Measurements from ENCODE around the gene C11orf52.

Gene C11orf52

DNA sequence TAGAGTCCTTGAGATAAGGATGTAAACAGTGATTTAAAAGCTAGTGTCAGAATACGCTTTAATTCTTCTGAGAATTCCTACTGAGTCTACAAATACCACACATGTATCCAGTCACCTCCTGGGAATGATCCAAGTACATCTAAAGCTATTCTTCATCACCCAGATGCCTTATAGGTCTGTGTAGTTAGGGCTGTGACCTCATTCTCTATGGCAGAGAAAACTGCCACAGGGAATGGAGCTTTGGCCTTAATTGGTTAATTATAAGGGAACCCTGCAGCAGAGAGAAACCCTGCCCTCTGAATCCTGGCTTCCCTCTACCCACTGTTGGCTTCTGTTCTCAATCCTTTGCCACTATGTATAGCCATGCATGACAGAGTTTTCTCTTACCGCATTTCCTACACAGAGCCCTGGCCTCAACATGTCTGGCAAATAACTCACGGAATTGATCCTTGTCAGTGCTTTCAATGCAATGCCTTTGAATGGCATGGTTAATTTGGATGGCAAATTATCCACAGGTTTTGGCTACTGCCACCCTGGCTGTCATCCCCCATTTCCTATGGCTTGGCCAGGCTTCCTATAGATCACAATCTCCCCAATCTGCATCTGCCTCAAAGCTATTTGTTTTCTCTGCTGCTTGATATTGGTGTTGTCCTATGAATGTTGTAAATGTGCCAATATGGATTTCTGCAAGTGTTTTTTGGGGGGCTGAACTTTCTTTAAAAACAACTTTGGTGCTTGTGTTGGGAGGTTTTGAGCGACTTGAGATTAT lies 21.3 kb downstream of the C11orf52 start:
- no peak for DNase-seq (ENCODE audit: low read depth)

- no peak for DNase-seq (ENCODE audit: low read depth)
Observed at GRCh38 chr11:111941963-111942362, 23.2 kb downstream of the C11orf52 start.

DNA sequence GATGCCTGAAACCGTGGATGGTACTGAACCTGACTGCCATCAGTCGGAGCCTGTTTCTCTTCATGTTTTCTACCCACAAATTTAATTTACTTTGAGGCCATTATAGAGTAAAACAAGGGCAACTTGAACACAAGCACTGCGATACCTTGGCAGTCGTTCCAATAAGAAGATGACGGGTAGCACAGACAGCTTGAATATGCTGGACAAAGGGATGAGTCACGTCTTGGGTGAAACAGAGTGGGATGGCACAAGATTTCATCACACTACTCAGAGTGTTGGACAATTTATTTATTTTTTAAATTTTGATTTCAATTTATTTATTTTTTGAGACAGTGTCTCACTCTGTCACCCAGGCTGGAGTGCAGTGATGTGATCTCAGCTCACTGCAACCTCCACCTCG lies 24.1 kb downstream of the C11orf52 start:
- DNase-seq (ENCODE audit: low read depth), result no peak

DNA sequence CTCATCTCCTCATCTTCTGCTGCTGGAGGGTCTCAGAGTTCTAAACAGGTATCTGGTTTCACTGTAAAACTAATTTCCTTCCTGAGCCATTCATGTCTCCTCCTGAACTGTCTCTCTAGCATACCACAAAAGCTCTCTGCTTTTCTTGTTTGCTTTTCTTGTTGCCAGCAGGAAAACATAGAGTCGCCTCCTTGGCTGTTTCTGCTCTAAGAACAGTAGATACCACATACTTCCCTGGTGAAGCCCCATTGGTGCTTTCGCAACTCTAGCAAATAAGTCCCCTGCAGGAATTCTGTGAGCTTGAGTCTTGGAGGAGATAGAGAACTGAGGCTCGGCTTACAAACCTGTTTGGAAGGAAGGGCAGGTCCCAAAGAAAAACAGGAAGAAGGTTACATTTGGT lies 25.4 kb downstream of the C11orf52 start:
- DNase-seq (ENCODE audit: low read depth), result no peak

DNA sequence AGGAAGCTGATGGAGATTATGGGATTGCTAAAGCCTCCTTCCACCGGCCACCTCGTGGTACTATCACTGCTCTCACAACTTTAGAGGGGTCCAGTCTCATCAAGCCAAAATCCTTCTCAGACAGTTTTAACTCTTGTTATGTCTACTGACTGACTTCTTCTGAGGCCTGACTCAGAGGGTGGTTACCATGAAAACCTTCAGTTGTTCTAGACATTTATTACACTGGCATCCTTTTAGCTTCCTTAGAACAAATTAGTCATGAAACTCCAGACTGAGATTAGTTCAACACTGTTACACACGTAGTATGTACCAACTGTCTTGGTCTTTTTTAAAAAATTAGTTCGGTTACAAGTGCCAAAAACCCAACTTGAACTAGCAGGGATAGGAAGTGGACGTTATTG lies 25.9 kb downstream of the C11orf52 start:
- no peak for DNase-seq (ENCODE audit: low read depth)

DNA sequence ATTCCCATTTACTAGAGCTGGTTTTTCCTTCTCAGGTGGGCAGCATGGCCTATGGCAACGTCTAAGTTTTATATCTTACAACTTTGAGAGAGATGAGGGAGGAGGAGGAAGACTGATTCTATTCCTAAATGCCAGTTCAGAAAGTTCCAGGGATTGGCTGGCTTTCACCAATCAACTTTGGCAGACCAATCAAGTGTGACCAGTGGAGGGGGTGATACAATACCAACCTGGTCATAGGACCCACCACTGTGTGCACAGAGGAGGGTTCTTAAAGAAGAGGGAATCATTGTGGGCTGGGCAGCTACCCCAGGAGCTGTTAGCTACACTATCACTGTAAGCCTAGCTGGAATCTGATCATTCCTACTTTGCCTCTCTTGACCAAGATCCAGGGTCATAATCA lies 26.5 kb downstream of the C11orf52 start:
- no peak for DNase-seq (ENCODE audit: low read depth)

- no peak for DNase-seq (ENCODE audit: low read depth)
Observed at GRCh38 chr11:111946499-111946898, 27.8 kb downstream of the C11orf52 start.

GRCh38 chr11:111947143-111947542 lies 28.4 kb downstream of the C11orf52 start:
- DNase-seq (ENCODE audit: low read depth), result no peak

DNA sequence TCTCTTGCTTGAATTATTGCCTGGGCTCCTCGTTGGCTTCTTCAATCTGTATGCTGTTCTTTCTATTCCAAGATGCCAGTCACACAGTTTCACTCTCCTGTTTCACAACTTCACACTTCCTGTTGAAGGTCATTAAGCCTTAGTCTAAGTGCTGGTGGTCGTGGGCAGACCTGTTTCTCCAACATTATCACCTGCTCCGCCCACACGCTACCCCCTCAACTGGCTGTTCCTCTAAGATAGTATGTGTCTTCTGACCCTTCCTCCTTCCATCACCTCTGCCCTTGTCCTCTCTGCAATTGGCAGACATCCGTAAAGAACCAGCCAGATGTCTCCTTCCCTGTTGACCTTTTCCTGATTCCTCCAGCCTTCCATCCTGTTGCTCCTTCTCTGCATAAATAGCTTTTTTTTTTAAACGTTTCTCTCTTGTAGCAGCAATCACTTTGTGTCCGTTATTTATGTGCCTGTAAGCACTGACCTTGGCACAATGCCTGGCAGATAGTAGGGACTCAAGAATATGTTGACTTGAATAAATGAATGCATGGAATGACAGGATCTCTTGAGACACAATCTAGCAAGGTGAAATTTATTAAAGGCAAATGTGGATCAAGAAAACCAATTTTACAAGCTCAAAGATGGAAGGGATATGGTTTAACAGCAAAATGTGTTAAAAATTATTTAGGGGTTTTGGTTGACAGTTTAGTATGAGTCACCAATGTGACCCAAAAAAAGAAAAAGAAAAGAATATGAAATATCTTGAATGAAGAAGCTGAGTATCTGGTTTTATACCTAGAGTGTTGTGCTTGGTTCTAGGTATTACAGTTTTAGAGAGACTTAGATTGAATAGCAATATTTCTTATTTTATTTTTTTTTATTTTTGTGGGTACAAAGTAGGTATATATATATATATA lies 31.1 kb downstream of the C11orf52 start:
- DNase-seq (ENCODE audit: low read depth), result no peak

- no peak for DNase-seq (ENCODE audit: low read depth)
Observed at GRCh38 chr11:111951565-111951964, 32.9 kb downstream of the C11orf52 start.

DNA sequence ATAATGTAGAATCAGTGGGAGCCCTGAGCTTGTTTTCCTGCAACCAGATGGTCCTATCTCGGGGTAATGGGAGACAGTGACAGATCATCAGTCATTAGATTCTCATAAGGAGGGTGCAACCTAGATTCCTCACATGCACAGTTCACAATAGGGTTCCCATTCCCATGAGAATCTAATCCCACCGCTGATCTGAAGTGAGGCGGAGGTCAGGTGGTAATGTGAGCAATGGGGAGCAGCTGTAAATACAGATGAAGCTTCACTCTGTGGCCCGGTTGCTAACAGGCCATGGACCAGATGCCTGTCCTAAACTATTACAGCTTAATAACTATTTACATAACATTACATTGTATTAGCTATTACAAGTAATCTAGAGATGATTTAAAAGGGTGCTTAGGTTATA lies 35.4 kb downstream of the C11orf52 start:
- no peak for DNase-seq (ENCODE audit: low read depth)

DNA sequence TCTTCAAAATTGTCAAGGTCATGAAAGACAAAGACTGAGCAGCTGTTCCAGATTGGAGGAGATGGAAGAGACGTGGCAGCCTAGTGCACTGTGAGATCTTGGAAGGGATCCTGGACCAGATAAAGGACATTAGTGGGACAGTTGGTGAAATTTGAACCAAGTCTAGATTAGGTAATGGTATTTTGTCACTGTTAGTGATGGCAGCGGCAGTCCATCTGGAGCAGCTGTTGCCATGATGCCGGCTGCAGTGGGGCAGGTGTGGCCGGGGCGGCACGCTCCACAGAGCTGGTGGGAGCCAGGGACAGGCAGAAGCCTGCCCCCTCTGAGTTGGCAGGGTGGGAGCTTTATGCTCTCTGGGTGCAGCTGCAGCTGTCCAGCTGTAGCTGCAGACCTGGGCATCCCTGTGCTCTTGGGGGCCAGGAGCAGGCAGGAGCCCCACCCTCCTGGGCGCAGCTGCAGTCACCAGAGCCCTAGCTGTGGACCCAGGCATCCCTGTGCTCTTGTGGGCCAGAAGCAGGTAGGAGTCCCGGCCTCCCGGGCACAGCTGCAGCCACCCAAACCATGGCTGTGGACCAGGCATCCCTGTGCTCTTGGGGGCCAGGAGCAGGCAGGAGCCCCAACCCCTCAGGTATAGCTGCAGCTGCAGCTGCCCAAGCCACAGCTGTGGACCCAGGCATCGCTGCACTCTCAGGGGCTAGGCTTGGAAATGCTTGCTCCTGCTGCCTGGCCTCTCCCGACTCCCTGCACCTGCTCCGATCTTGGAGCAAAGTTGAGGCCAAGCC lies 39.1 kb downstream of the C11orf52 start:
- DNase-seq (ENCODE audit: low read depth), result no peak

GRCh38 chr11:111960916-111961315 lies 42.2 kb downstream of the C11orf52 start:
- no peak for DNase-seq (ENCODE audit: low read depth)

DNA sequence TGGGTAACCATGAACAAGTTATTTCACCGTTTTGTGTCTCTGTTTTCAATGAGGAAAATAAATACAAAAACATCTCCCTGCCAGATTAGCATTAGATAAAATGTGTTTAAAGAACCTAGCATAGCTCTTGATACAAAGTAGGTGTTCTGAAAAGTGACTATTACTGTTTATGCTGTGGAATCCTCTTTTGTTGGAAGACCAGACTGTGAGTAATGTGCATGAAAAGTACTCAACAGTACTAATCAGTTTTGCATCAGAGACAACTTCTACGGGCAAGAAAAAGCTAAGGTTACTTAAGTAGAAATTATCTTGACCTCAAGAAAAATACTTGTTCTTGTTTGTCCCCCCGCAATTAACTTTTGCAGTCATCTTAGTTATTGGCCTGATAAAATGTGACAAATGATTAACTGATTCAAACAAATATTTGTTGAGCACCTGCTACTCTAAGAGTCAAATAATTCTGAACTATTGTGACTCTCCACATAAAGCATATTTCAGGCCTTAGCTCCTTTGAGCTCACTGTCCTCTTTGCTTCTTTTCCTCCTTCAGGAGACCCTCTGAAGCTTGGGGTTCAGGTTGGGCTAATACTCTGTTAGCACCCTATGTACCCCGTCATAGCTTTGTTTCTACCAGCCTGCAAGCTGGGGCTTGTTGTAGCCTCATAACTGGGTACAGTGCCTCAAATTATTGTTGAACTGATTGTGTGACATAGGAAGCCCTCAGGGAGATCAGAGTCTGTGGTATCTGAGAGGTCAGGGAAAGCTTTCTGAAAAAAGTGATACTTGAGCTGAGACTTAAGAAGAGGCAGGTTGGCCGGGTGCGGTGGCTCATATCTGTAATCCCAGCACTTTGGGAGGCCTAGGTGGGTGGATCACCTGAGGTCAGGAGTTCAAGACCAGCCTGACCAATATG lies 42.9 kb downstream of the C11orf52 start:
- DNase-seq (ENCODE audit: low read depth), result no peak

DNA sequence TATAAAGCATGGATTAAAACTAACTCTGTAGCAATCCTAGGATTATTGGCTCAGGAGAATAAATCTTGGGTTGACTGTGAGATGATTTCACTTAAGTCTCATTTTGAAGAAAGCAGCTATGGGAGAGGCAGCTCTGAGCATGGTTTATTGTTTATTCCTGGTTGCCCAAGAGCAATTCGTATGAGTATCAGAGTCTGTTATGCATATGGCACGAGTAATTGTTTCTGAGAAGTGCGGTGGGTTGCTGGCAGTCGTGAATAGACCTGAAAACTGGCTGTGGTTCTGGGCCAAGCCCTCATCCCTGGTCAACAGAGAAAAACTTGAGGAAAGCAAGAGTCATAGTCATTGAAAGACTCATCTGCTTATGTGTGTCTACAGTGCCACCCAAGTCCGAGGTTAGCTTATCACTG lies 45.2 kb downstream of the C11orf52 start:
- DNase-seq (ENCODE audit: low read depth), result no peak

DNA sequence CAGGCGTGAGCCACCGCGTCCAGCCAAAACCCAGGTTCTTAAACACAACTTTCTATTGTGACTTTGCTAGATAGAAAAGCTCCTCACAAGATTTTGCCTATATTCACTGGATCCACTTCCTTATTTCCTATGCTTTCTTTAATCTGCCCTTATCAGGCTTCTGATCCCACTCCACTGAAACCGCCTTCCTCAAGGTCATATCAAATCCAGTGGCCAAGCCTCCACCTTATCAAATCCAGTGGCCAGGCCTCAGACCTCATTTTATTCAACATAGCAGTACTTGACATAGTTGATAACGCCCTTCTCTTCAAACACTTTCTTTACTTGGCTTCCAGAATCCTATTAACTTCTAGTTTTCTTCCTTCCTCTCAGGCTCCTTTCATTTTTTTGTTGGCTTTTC lies 48.0 kb downstream of the C11orf52 start:
- no peak for DNase-seq (ENCODE audit: low read depth)

DNA sequence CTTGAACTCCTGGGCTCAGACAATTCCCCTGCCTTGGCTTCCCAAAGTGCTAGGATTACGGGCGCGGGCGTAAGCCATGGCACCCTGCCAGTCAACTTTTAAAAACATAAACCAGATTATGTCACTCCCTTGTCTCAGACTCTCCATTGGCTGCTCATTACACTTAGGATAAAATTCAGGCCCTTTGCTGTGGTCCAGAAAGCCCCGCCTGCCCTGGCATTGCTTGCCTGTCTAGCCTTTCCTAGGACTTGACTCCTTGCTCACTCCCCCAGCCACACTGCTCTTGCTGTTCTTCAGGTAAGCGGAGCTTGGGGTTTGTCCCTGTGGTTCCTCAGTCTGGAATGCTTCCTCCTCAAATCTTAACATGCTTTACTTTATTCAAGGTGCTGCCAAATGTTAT lies 48.9 kb downstream of the C11orf52 start:
- DNase-seq (ENCODE audit: low read depth), result no peak

- DNase-seq (ENCODE audit: low read depth), result no peak
Observed at GRCh38 chr11:111969344-111969743, 50.6 kb downstream of the C11orf52 start.

- no peak for DNase-seq (ENCODE audit: low read depth)
Observed at GRCh38 chr11:111974446-111974845, 55.7 kb downstream of the C11orf52 start.

DNA sequence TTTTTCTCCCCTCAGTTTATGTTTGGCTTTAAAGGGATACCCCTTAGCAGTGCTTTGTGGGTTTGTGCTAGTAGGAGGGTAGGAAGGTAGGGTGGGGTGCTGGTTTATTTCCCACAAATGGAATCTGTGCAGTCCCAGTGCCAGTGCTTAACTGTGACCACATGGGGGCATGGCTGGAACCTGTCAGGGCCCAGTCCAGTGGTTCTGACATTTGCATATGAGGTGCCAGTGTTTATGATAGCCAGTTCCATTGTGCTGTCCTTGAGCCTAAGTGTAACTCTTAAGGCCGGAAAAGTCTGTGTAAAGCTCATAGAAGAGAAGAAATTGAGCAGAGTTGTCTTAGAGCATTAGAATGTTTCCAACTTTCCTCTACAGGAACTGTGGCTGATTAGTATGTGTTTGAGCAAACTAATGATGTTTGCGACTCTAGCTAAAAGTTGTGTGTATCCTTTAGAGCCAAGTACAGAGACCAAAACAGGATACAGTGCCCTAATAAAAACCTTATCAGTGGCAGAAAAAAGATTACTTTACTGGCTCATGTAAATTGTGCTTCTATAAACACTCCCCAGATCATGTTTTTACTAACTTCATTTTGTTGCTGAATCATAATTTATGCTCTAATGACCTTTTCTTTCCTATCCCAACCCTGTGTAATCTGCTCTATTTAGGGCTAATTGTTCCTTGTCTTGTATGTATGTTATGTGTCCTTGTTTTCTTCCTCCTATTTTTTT lies 56.5 kb downstream of the C11orf52 start:
- DNase-seq (ENCODE audit: low read depth), result no peak
